Fibroblast of pulmonary artery (primary cell): ENCODE data around the gene TPPP.

Experiments
- DNase-seq: peaks from one replicate; pipeline ENCODE4 v3.0.0-alpha.2; 2010; ENCODE audit warnings: low read depth
- H3K4me3 ChIP-seq: replicated peaks from 2 replicates; pipeline ENCODE4 v1.5.1; 2011; ENCODE audit warnings: low read depth, mild to moderate bottlenecking, control low read depth, low read length, moderate library complexity
- TF ChIP-seq, protein P1 (sequence below): IDR thresholded peaks from 2 replicates; pipeline ENCODE4 v1.5.1; 2011; ENCODE audit warnings: mild to moderate bottlenecking, control low read depth, low read length, inconsistent platforms; ENCODE audit errors: missing control alignments

The TPPP gene

DNA sequence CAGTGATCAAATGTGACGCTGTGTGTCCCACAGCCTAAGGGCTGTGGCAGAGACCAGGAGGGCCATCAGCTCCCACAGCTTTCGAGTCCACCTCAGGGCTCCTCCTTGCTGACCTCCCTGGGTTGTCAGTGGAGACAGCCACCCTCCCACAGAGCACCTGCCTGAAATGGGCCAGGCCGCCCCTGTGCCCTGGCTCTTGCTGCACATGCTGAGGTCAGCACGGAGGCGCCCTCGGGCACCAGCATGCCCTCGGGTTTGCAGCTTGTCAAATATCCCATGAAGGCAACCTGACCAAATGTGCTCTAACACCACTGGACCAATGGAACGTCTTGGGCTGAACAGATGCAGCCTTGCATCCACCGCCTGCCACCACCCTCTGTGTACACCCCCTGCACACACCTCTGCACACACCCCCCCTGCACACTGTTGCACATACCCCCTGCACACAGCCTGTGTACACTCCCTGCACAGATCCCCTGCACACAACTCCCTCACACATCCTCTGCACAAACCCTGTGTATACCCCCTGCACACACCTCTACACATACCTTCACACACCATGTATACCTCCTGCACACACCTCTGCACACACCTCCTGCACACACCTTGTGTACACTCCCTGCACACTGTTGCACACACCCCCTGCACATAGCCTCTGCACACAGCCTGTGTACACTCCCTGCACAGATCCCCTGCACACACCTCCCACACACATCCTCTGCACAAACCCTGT lies 83.0 kb downstream of the TPPP start:
- no peak for DNase-seq
- TF ChIP-seq, protein P1, sequence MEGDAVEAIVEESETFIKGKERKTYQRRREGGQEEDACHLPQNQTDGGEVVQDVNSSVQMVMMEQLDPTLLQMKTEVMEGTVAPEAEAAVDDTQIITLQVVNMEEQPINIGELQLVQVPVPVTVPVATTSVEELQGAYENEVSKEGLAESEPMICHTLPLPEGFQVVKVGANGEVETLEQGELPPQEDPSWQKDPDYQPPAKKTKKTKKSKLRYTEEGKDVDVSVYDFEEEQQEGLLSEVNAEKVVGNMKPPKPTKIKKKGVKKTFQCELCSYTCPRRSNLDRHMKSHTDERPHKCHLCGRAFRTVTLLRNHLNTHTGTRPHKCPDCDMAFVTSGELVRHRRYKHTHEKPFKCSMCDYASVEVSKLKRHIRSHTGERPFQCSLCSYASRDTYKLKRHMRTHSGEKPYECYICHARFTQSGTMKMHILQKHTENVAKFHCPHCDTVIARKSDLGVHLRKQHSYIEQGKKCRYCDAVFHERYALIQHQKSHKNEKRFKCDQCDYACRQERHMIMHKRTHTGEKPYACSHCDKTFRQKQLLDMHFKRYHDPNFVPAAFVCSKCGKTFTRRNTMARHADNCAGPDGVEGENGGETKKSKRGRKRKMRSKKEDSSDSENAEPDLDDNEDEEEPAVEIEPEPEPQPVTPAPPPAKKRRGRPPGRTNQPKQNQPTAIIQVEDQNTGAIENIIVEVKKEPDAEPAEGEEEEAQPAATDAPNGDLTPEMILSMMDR, result no peak

More for the DNA sequence above, 83.0 kb downstream of the TPPP start:
- no peak overlapping the region for H3K4me3 ChIP-seq
